ENCODE measurements around the gene LSR.
"Not testable (repeated sequence)": the region's sequence is repeated elsewhere in the genome, so short reads cannot be mapped to it uniquely, and the experiment has no call there.

The LSR gene

GRCh38 chr19:35211545-35212230, 37.1 kb upstream of the LSR start:
- no peaks in the 10 kb centered on the region for H3K4me1 ChIP-seq (ENCODE audit: control insufficient read depth, insufficient read depth, low read length)

GRCh38 chr19:35212241-35212640, 36.6 kb upstream of the LSR start:
- Histone ChIP-seq H3K9me3 (ENCODE audit: control insufficient read depth, insufficient read depth, low read length) (no peaks in the 10 kb centered on the region), H3K4me1 (ENCODE audit: control insufficient read depth, insufficient read depth, low read length) (no peaks in the 10 kb centered on the region), H3K27me3 (ENCODE audit: control insufficient read depth, insufficient read depth, low read length) (no peaks in the 10 kb centered on the region), H3K36me3 (ENCODE audit: control insufficient read depth, insufficient read depth, low read length) (no peaks in the 10 kb centered on the region), H3K4me3 (ENCODE audit: low read depth, low read length) (no peak overlapping the region), H3K9ac (ENCODE audit: low read depth, low read length) (no peak overlapping the region)

More at GRCh38 chr19:35211545-35212230, 37.1 kb upstream of the LSR start:
- H3K4me3 ChIP-seq (ENCODE audit: low read depth, low read length), result no peak overlapping the region
- H3K9me3 ChIP-seq (ENCODE audit: control insufficient read depth, insufficient read depth, low read length), result no peaks in the 10 kb centered on the region
- H3K36me3 ChIP-seq (ENCODE audit: control insufficient read depth, insufficient read depth, low read length), result no peaks in the 10 kb centered on the region
- no peak overlapping the region for H3K9ac ChIP-seq (ENCODE audit: low read depth, low read length)
- no peaks in the 10 kb centered on the region for H3K27me3 ChIP-seq (ENCODE audit: control insufficient read depth, insufficient read depth, low read length)

DNA sequence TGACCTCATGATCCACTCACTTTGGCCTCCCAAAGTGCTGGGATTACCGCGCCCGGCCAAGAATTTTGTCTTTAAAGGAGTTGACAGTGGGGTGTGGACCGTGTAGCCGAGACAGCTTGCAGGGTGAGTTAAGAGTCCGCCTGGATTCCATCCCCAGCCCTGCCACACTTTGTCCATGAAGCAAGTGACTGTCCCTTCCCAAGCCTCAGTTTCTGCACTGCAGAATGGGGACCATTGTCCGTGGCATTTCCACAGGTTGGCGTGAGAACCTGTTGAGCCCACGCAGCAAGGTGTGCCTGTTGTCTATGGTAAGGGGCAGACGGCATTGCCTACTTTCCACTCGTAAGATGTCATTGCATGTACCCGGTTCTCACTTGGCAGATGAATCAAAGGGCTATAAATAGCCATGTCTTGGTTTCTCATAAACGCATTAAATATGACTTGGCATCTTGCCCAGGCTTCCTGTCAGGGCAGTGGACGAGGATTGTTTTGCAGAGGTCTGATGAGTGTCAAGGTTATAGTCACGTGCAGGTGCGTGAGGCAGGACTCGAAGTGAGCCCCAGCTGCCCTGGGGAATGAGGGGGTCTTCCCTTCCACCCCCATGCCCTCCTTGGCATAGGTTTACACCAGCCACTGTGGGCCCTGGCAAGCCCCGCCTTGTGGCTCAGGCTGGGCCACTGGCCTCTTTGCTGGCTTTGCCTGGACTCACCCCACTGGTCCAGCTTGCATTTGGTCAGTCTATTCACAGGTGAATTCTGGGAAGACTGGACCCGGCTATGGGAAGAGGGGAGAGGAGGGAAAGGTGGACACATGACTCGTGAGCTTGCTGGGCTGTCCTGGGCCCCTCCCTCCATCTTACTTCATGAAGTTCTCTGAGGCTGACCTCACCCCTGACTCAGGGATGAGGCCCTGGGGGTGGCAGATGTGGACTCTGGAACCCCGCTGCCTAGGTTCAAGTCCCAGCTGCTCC, 34.9 kb upstream of the LSR start:
- Histone ChIP-seq H3K4me1 (ENCODE audit: control insufficient read depth, insufficient read depth, low read length) (no peaks in the 10 kb centered on the region), H3K4me3 (ENCODE audit: low read depth, low read length) (no peak overlapping the region)

DNA sequence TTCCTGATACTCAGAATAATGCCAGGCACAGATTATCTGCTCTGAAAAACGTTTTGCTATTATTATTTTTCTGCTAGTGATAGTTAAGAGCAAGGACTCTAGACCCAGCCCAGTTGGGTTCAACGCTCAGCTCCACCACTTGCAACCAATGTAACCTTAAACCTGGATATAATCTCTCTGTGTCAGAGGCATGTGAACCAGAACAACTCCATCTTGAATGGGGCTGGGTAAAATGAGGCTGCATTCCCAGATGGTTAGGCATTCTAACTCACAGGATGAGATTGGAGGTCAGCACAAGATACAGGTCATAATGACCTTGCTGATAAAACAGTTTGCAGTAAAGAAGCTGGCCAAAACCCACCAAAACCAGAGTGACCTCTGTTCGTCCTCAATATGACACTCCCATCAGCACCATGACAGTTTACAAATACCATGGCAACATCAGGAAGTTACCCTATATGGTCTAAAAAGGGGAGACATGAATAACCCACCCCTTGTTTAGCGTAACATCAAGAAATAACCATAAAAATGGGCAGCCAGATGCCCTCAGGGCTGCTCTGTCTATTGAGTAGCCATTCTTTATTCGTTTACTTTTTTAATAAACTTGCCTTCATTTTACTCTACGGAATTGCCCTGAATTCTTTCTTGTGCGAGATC, 33.9 kb upstream of the LSR start:
- Histone ChIP-seq H3K4me3 (ENCODE audit: low read depth, low read length) (no peak overlapping the region), H3K9ac (ENCODE audit: low read depth, low read length) (no peak overlapping the region), H3K9me3 (ENCODE audit: control insufficient read depth, insufficient read depth, low read length) (no peaks in the 10 kb centered on the region), H3K4me1 (ENCODE audit: control insufficient read depth, insufficient read depth, low read length) (no peaks in the 10 kb centered on the region), H3K36me3 (ENCODE audit: control insufficient read depth, insufficient read depth, low read length) (no peaks in the 10 kb centered on the region), H3K27me3 (ENCODE audit: control insufficient read depth, insufficient read depth, low read length) (no peaks in the 10 kb centered on the region)

More for the DNA sequence above, 34.9 kb upstream of the LSR start:
- Histone ChIP-seq H3K36me3 (ENCODE audit: control insufficient read depth, insufficient read depth, low read length) (no peaks in the 10 kb centered on the region), H3K27me3 (ENCODE audit: control insufficient read depth, insufficient read depth, low read length) (no peaks in the 10 kb centered on the region), H3K9me3 (ENCODE audit: control insufficient read depth, insufficient read depth, low read length) (no peaks in the 10 kb centered on the region), H3K9ac (ENCODE audit: low read depth, low read length) (no peak overlapping the region)

GRCh38 chr19:35216016-35216832, 32.6 kb upstream of the LSR start:
- no peaks in the 10 kb centered on the region for H3K9me3 ChIP-seq (ENCODE audit: control insufficient read depth, insufficient read depth, low read length)
- no peaks in the 10 kb centered on the region for H3K27me3 ChIP-seq (ENCODE audit: control insufficient read depth, insufficient read depth, low read length)
- no peak overlapping the region for H3K4me3 ChIP-seq (ENCODE audit: low read depth, low read length)
- no peaks in the 10 kb centered on the region for H3K4me1 ChIP-seq (ENCODE audit: control insufficient read depth, insufficient read depth, low read length)
- no peaks in the 10 kb centered on the region for H3K36me3 ChIP-seq (ENCODE audit: control insufficient read depth, insufficient read depth, low read length)
- H3K9ac ChIP-seq (ENCODE audit: low read depth, low read length), result no peak overlapping the region

DNA sequence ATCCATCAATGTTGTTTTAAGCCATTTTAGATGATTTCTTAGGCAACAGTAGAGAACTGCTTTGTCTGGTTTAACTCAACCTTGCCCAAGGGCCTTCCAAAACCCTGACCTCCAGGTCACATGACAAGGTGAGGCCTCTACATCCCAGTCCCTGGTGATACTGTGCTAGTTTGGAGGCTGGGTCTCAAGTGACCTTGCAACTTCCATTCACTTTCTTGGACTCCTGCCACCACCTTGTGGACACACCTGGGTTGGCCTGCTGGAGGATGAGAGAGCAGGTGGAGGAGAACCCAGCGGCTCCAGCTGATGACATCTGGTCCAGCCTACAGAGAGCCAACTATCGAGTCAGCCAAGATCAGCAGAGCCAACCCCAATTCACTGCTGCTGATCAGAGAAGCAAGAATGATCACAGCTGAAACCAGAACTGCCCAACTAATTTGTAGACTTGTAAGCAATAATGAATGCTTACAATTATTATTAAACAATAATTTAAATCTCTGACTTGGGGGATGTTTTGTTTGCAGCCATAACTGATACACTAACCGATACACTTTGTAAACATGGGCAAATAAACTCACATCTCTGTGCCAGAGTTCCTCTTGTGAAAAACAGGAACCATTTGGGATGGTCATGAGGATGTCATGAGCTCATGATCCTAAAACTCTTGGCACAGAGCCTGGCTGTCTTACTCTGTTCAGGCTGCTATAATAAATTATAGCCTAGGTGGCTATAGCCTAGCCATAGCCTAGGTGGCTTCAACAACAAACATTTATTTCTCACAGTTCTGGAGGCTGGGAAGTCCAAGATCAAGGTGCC, 31.8 kb upstream of the LSR start:
- H3K4me1 ChIP-seq (ENCODE audit: control insufficient read depth, insufficient read depth, low read length), result no peaks in the 10 kb centered on the region
- H3K9ac ChIP-seq (ENCODE audit: low read depth, low read length), result no peak overlapping the region
- no peaks in the 10 kb centered on the region for H3K9me3 ChIP-seq (ENCODE audit: control insufficient read depth, insufficient read depth, low read length)
- no peak overlapping the region for H3K4me3 ChIP-seq (ENCODE audit: low read depth, low read length)
- H3K36me3 ChIP-seq (ENCODE audit: control insufficient read depth, insufficient read depth, low read length), result no peaks in the 10 kb centered on the region
- H3K27me3 ChIP-seq (ENCODE audit: control insufficient read depth, insufficient read depth, low read length), result no peaks in the 10 kb centered on the region

DNA sequence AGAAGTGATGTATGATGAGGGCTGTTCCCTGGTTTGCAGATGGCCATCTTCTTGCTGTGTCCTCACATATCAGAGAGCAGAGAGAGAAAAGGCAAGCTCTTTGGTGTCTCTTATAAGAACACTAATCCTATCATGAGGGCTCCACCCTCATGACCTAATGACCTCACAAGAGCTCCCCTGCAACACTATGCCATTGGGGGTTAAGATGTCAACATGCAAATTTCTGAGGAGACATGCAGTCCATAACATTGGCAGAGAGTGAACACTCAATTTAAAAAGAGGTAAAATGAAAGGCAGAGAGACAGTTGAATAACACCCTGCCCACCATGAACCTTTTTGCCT, 31.2 kb upstream of the LSR start:
- no peak overlapping the region for H3K4me3 ChIP-seq (ENCODE audit: low read depth, low read length)
- H3K36me3 ChIP-seq (ENCODE audit: control insufficient read depth, insufficient read depth, low read length), result no peaks in the 10 kb centered on the region
- no peak overlapping the region for H3K9ac ChIP-seq (ENCODE audit: low read depth, low read length)
- no peaks in the 10 kb centered on the region for H3K27me3 ChIP-seq (ENCODE audit: control insufficient read depth, insufficient read depth, low read length)
- H3K4me1 ChIP-seq (ENCODE audit: control insufficient read depth, insufficient read depth, low read length), result no peaks in the 10 kb centered on the region
- no peaks in the 10 kb centered on the region for H3K9me3 ChIP-seq (ENCODE audit: control insufficient read depth, insufficient read depth, low read length)

DNA sequence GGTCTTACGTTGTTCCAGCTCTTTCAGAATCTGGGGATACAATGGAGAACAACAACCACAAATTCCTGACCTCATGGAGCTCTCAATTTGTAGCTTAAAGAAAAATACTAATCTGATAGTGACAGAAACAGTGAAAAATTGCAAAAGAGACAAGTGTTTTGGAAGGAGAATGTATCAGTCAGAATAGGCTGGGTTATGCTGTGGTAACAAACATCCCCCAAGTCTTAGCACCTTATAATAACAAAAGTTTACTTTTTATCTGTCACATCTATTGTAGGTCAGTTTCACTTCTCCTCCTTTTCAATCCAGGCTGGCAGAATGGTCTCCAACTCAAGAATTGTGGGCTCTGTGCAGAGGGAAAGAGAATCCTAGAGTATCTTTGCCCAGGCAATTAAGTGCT, 29.8 kb upstream of the LSR start:
- Histone ChIP-seq H3K9ac (ENCODE audit: low read depth, low read length) (no peak overlapping the region), H3K27me3 (ENCODE audit: control insufficient read depth, insufficient read depth, low read length) (no peaks in the 10 kb centered on the region), H3K9me3 (ENCODE audit: control insufficient read depth, insufficient read depth, low read length) (peaks cover 3% of the 10 kb centered on the region), H3K36me3 (ENCODE audit: control insufficient read depth, insufficient read depth, low read length) (no peaks in the 10 kb centered on the region), H3K4me3 (ENCODE audit: low read depth, low read length) (no peak overlapping the region), H3K4me1 (ENCODE audit: control insufficient read depth, insufficient read depth, low read length) (no peaks in the 10 kb centered on the region)

DNA sequence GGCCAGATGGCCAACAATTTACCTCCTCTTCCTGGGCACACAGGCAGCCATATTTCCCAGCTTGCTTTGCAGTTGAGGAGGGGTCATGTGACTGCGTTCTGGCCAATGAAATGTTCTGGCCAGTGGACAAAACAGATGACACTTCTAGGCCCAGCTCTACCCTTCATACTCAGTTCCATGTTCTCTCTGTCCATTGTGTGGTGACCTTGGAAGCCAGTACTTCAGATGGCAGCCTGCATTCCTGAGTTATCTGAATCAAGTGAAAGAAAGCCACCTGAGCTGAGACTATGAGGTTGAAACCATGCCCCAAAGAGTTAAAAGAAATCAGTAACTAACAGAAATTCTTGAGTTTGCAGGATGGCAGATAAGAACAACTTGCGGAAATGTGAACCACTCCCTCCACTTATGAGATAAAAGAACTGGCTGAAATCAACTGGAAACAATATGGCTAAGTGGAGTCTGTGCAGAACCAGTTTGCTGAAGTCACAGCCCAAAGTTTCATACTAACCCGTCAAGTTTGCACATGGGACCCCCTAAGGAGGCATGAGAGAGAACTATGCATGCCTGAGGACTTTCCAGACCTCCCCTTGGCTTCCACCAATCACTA, 28.4 kb upstream of the LSR start:
- H3K9ac ChIP-seq (ENCODE audit: low read depth, low read length), result no peak overlapping the region
- no peaks in the 10 kb centered on the region for H3K36me3 ChIP-seq (ENCODE audit: control insufficient read depth, insufficient read depth, low read length)
- no peak overlapping the region for H3K4me3 ChIP-seq (ENCODE audit: low read depth, low read length)
- H3K27me3 ChIP-seq (ENCODE audit: control insufficient read depth, insufficient read depth, low read length), result no peaks in the 10 kb centered on the region
- H3K9me3 ChIP-seq (ENCODE audit: control insufficient read depth, insufficient read depth, low read length), result peaks cover 3% of the 10 kb centered on the region
- H3K4me1 ChIP-seq (ENCODE audit: control insufficient read depth, insufficient read depth, low read length), result no peaks in the 10 kb centered on the region

DNA sequence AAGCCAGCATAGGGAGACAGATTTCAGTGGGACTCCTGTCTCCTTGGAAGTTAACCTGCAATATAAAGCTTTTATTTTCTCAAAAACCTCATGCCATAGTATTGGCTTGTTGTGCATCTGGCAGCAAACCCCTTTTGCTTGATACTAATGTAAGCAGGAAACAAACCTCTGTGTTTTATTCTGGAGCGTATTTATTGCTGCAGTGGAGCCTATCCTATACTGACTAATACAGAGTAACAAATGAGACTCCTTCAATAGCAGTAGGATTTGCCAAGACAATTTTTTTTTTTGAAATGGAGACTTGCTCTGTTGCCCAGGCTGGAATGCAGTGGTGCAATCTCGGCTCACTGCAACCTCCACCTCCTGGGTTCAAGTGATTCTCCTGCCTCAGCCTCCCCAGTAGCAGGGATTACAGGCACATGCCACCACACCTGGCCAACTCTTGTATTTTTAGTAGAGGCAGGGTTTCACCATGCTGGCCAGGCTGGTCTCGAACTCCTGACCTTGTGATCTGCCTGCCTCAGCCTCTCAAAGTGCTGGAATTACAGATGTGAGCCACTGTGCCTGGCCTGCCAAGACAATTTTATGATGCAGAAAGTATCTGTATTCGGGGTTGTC, 27.7 kb upstream of the LSR start:
- not testable (repeated sequence) for H3K9me3 ChIP-seq (ENCODE audit: control insufficient read depth, insufficient read depth, low read length); H3K4me3 ChIP-seq (ENCODE audit: low read depth, low read length); H3K9ac ChIP-seq (ENCODE audit: low read depth, low read length); H3K4me1 ChIP-seq (ENCODE audit: control insufficient read depth, insufficient read depth, low read length); H3K27me3 ChIP-seq (ENCODE audit: control insufficient read depth, insufficient read depth, low read length); H3K36me3 ChIP-seq (ENCODE audit: control insufficient read depth, insufficient read depth, low read length)

Measured in iPS-15b (cell line).